ENCODE data around the gene SYCP2.

The SYCP2 gene

DNA sequence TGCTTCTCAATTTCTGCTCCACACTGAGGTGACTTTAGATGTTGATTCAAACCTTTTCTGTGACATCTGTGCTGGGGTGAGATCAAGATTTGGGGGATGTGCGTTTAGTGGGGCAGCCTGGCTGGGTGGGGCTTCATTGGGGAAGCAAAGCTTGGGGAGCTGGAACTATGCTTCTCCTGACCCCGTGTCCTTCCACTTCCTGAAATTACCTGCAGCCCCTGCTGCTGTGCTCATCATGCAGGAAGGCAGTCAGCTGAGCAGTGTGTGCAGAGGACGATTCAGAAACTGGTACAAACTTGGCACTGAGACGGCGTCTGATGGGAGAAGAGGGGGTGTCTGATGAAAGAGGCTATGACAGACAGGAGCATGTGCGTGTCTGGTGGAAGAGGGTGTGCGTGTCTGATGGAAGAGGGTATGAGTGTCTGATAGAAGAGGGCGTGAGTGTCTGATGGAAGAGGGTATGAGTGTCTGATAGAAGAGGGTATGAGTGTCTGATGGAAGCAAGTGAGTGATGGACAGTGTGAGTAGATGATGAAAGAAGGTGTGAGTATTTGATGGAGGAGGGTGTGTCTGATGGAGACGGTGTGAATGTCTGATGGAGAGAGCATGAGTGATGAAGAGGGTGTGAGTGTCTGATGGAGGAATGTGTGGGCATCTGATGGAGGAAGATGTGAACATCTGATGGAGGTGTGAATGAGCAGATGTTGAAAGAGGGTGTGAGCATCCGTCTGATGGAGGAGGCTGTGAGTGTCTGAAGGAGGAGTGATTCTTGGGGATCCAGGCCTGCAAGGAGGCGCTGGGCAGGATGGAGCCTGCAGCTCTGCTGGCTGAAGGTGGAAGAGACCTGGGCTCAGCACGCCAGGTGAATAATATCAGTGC is 103.4 kb downstream of the SYCP2 start:
- DNase-seq (ENCODE audit: low read depth, low spot score), result no peak
- TF ChIP-seq YY1 (IDR thresholded peaks at IDR 0.05; ENCODE audit: insufficient read depth, insufficient read length) (no peak), SUZ12 (IDR thresholded peaks at IDR 0.05; ENCODE audit: extremely low read depth, insufficient read depth, insufficient read length) (no peak), ZNF274 (IDR thresholded peaks at IDR 0.05; ENCODE audit: low read depth, low read length) (no peak)
- Histone ChIP-seq H3K36me3 (ENCODE audit: insufficient read depth, insufficient read length, low read length) (no peaks in the 10 kb centered on the region), H3K4me3 (ENCODE audit: insufficient read length, low read depth) (no peak overlapping the region), H3K9ac (ENCODE audit: insufficient read length, low read depth) (no peak overlapping the region), H3K9me3 (ENCODE audit: insufficient read depth, low read length) (no peaks in the 10 kb centered on the region), H3K27me3 (ENCODE audit: insufficient read depth, insufficient read length) (peaks cover 3% of the 10 kb centered on the region), H3K4me1 (ENCODE audit: insufficient read depth, insufficient read length) (peaks cover 11% of the 10 kb centered on the region)

DNA sequence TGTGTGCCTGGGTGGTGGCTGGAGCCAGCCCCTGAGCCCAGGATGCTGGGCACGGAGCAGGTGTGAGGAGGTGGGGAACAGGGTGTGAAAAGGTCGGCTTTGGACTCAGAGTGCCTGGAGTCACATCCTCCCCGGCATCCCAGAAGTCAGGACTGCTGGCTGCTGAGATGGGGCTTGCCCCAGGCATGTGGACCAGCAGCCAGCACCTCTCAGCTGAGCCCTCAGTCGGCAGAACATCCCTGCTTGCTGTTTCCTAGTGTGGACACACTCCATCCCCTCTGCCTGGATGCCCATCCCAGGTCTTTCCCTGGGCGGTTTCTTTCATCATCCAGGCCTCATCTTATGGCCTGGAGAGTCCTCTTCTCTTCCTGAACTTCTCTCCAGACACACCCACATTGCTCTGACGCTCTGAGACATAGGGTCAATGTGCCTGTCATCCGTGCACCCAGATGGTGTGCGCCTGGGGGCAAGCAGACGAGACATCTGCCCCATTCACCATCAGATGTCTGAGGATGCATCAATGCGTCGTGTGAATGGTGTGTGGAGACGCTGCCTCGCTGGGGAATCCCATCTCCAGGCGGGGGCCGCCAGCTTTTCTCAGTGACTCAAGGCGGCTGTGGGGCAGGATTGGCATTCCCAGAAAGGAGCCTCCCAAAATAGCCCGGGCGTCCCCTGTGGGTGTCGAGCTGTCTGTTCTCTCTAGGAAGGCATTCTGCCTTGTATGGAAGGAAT is 104.2 kb downstream of the SYCP2 start:
- Histone ChIP-seq H3K9ac (ENCODE audit: insufficient read length, low read depth) (no peak overlapping the region), H3K27me3 (ENCODE audit: insufficient read depth, insufficient read length) (peaks cover 3% of the 10 kb centered on the region)
- DNase-seq (ENCODE audit: low read depth, low spot score), result no peak

DNA sequence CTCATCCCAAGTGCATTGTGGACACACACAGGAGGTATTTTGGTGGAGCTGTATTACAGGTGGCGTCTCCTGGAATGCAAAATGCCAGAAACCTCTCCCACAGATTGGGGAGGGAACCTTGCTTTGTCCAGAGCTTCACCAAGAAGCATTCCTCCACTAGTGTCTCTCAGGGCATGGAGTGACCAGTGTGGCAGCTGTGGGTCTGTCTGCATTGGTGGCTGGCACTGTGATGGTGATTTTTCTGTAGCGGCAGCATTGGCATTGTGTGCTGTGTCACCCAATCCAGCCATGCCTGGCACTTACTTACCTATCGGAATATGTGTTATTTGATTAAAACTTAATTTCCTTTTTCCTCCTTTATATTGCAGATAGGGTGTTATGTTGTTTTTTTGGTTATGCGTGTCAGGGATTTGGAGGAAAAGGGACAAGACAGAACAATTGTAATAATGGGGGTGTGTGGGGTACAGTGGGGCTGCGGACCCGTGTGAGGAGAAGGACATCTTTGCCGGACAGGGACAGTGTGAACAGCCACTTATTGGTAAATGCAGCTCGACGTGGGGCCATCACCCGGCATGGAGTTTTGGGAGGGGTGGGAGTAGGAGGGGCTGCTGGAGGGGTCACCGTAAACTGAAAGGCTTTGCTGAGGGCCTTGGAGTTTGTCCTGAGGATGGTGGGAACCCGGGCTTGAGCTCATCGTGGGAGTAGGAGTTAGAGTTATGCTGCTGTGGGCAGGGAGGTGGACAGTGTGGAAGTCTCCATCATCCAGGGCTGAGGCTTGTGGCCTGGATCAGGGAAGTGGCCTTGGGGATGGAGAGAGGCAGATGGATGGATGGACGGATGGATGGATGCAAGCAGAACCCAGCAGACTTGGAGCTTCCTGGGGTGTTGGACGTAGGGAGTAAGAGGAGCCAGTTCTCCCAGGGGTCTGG is 105.0 kb downstream of the SYCP2 start:
- peaks cover 9% of the 10 kb centered on the region for H3K4me1 ChIP-seq (ENCODE audit: insufficient read depth, insufficient read length)
- H3K27me3 ChIP-seq (ENCODE audit: insufficient read depth, insufficient read length), result peaks cover 3% of the 10 kb centered on the region
- H3K36me3 ChIP-seq (ENCODE audit: insufficient read depth, insufficient read length, low read length), result no peaks in the 10 kb centered on the region
- no peak overlapping the region for H3K9ac ChIP-seq (ENCODE audit: insufficient read length, low read depth)
- no peak overlapping the region for H3K4me3 ChIP-seq (ENCODE audit: insufficient read length, low read depth)
- DNase-seq (ENCODE audit: low read depth, low spot score), result no peak
- no peak for TF ChIP-seq ZNF274 (IDR thresholded peaks at IDR 0.05; ENCODE audit: low read depth, low read length)
- TF ChIP-seq SUZ12 (IDR thresholded peaks at IDR 0.05; ENCODE audit: extremely low read depth, insufficient read depth, insufficient read length), result no peak
- no peaks in the 10 kb centered on the region for H3K9me3 ChIP-seq (ENCODE audit: insufficient read depth, low read length)

More for the DNA sequence above, 104.2 kb downstream of the SYCP2 start:
- no peak for TF ChIP-seq ZNF274 (IDR thresholded peaks at IDR 0.05; ENCODE audit: low read depth, low read length)
- TF ChIP-seq SUZ12 (IDR thresholded peaks at IDR 0.05; ENCODE audit: extremely low read depth, insufficient read depth, insufficient read length), result no peak
- no peak for TF ChIP-seq YY1 (IDR thresholded peaks at IDR 0.05; ENCODE audit: insufficient read depth, insufficient read length)
- Histone ChIP-seq H3K36me3 (ENCODE audit: insufficient read depth, insufficient read length, low read length) (no peaks in the 10 kb centered on the region), H3K4me3 (ENCODE audit: insufficient read length, low read depth) (no peak overlapping the region), H3K4me1 (ENCODE audit: insufficient read depth, insufficient read length) (peaks cover 9% of the 10 kb centered on the region), H3K9me3 (ENCODE audit: insufficient read depth, low read length) (no peaks in the 10 kb centered on the region)

- peaks cover 3% of the 10 kb centered on the region for H3K27me3 ChIP-seq (ENCODE audit: insufficient read depth, insufficient read length)
- H3K9ac ChIP-seq (ENCODE audit: insufficient read length, low read depth), result no peak overlapping the region
- H3K4me1 ChIP-seq (ENCODE audit: insufficient read depth, insufficient read length), result peaks cover 8% of the 10 kb centered on the region
- no peaks in the 10 kb centered on the region for H3K36me3 ChIP-seq (ENCODE audit: insufficient read depth, insufficient read length, low read length)
- no peaks in the 10 kb centered on the region for H3K9me3 ChIP-seq (ENCODE audit: insufficient read depth, low read length)
- no peak for TF ChIP-seq SUZ12 (IDR thresholded peaks at IDR 0.05; ENCODE audit: extremely low read depth, insufficient read depth, insufficient read length)
- no peak for TF ChIP-seq ZNF274 (IDR thresholded peaks at IDR 0.05; ENCODE audit: low read depth, low read length)
- no peak for DNase-seq (ENCODE audit: low read depth, low spot score)
- no peak overlapping the region for H3K4me3 ChIP-seq (ENCODE audit: insufficient read length, low read depth)
Measured at GRCh38 chr20:59827138-59828056, 106.0 kb downstream of the SYCP2 start.

DNA sequence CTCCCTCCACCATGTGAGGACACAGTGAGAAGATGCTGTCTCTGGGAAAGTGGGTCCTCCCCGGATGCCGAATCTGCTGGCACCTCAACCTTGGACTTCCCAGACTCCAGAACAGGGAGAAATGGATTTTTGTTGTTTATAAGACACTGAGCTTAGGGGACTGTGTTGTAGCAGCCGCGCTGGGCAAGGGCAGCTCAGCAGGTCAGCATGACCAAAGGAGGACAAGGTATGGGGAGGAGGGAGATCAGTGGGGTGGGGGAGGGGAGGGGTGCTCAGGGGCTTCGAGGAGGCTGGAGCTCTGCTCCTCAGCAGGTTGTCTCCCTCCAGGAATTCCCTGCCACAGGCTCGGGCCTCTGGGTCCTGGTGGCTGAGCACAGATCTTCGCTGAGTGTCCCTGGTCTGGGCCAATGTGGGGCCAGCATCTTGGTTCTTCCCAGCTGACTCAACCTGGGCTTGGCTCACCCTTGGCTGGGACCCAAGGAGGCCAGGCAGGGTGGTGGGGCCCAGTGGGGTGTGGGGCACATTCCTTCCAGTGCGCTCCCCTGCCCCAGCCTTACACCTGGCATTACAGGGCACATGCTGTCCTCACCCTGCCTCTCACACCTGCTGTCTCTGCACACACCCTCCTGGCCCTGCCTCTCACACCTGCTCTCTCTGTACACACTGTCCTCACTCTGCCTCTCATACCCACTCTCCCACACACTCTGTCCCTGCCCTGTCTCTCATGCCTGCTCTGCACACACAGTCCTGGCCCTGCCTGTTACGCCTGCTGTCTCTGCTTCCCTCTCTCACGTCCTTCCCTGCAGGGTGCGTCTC is 107.3 kb downstream of the SYCP2 start:
- Histone ChIP-seq H3K4me1 (ENCODE audit: insufficient read depth, insufficient read length) (peaks cover 9% of the 10 kb centered on the region), H3K27me3 (ENCODE audit: insufficient read depth, insufficient read length) (peaks cover 3% of the 10 kb centered on the region), H3K4me3 (ENCODE audit: insufficient read length, low read depth) (no peak overlapping the region), H3K9ac (ENCODE audit: insufficient read length, low read depth) (no peak overlapping the region), H3K36me3 (ENCODE audit: insufficient read depth, insufficient read length, low read length) (no peaks in the 10 kb centered on the region), H3K9me3 (ENCODE audit: insufficient read depth, low read length) (no peaks in the 10 kb centered on the region)
- TF ChIP-seq YY1 (IDR thresholded peaks at IDR 0.05; ENCODE audit: insufficient read depth, insufficient read length) (no peak), ZNF274 (IDR thresholded peaks at IDR 0.05; ENCODE audit: low read depth, low read length) (no peak), SUZ12 (IDR thresholded peaks at IDR 0.05; ENCODE audit: extremely low read depth, insufficient read depth, insufficient read length) (no peak)
- no peak for DNase-seq (ENCODE audit: low read depth, low spot score)

GRCh38 chr20:59825563-59825920 is 107.9 kb downstream of the SYCP2 start:
- no peak for DNase-seq (ENCODE audit: low read depth, low spot score)
- no peak for TF ChIP-seq ZNF274 (IDR thresholded peaks at IDR 0.05; ENCODE audit: low read depth, low read length)
- no peak for TF ChIP-seq SUZ12 (IDR thresholded peaks at IDR 0.05; ENCODE audit: extremely low read depth, insufficient read depth, insufficient read length)
- no peak for TF ChIP-seq YY1 (IDR thresholded peaks at IDR 0.05; ENCODE audit: insufficient read depth, insufficient read length)
- Histone ChIP-seq H3K9me3 (ENCODE audit: insufficient read depth, low read length) (no peaks in the 10 kb centered on the region), H3K27me3 (ENCODE audit: insufficient read depth, insufficient read length) (peaks cover 3% of the 10 kb centered on the region), H3K36me3 (ENCODE audit: insufficient read depth, insufficient read length, low read length) (no peaks in the 10 kb centered on the region), H3K4me3 (ENCODE audit: insufficient read length, low read depth) (no peak overlapping the region), H3K9ac (ENCODE audit: insufficient read length, low read depth) (no peak overlapping the region), H3K4me1 (ENCODE audit: insufficient read depth, insufficient read length) (peaks cover 9% of the 10 kb centered on the region)
